Esophagus muscularis mucosa (tissue), 3 donors: ENCODE measurements around the gene NTM.

Experiments used
- CTCF ChIP-seq, 3 experiments: fragments of 200-600 bp in 2 of 3; fragments of 450-650 bp in 1 of 3; sonication (generic) in 2 of 3; IDR thresholded peaks; one replicate each; pipeline ENCODE4 v1.5.1; 2017 to 2019; ENCODE audit warnings: antibody characterized with exemption in 3 of 3, mild to moderate bottlenecking in 2 of 3, moderate library complexity in 1 of 3
- POLR2A ChIP-seq: fragments of 450-650 bp; IDR thresholded peaks from one replicate; pipeline ENCODE4 v1.6.1; 2017; ENCODE audit warnings: antibody characterized with exemption, moderate library complexity, mild to moderate bottlenecking, low read depth
- POLR2AphosphoS5 ChIP-seq, 2 donors: sonication (generic); formaldehyde crosslinking; IDR thresholded peaks; one replicate each; pipeline ENCODE4 v1.6.1; 2017; ENCODE audit warnings: antibody characterized with exemption in 2 of 2

DNA sequence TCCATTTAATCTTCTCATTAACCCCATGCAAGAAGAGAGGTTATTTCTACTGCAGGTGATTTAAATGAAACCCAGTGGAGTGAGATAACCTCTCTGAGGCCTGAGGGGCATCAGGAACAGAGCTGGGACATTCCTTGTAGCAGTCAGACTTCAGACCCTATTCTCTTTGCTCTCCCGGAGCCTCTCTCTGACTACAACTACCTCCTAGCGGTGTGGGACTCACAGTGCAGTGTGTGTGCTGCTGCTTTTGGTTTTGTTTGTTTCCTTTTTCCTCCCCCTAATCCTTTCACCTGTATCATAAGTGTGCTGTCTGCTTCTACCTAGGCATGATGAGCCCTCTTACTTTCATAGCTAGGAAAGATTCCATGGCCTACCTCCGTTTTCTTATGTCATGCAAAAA, 769.6 kb downstream of the NTM start:
- TF ChIP-seq CTCF (IDR thresholded peaks at IDR 0.05) = no peak
- TF ChIP-seq POLR2AphosphoS5 (IDR thresholded peaks at IDR 0.05) = no peak
- no peak for TF ChIP-seq POLR2A
